HepG2 (cell line): ENCODE measurements around the gene CMTM8. TPM values are rescaled to one million over a fixed set of nuclear protein-coding genes. Genes with fewer than 3 reads are reported as not detected.
A peak's percentile ranks its signal among the peaks of the same experiment; 100 is the strongest.

Experiments used
- ATAC-seq: fragments of 200-7000 bp; cut with Tn5 transposase; 3 replicates; pipeline ENCODE4 v1.9.1; 2020; ENCODE audit warnings: mild to moderate bottlenecking, moderate library complexity
- BruUV-seq: library from RNA; stranded (reverse); fragments of 400-500 nt; replicated peaks from 2 replicates; lab custom pipeline; 2021; lab: Mats Ljungman, UMichigan
- CTCF ChIA-PET: fragments of 300-600 bp; formaldehyde crosslinking; extraction: SDS; loops from one replicate; lab custom pipeline; 2021; ENCODE audit warnings: low total read pairs, inconsistent platforms, low intra/inter-chr PET ratio; lab: Yijun Ruan, JAX
- POLR2A ChIA-PET: fragments of 350-600 bp; sonication (Branson Sonifier 250); formaldehyde crosslinking; loops from one replicate; lab custom pipeline; 2020; ENCODE audit warnings: antibody characterized with exemption, inconsistent platforms; lab: Yijun Ruan, JAX
- DNase-seq: peaks from one replicate; pipeline ENCODE4 v3.0.0-alpha.2; 2015; ENCODE audit warnings: low spot score
- FAIRE-seq: peaks from 3 replicates; lab custom pipeline; 2011; peaks lifted over from hg19 to GRCh38; lab: Jason Lieb, UNC
- H2AFZ ChIP-seq: one replicate; pipeline ENCODE4 v1.6.1; 2011; ENCODE audit warnings: low read length, inconsistent platforms
- H3K27ac ChIP-seq: fragments of 300-600 bp; 3 replicates; pipeline ENCODE4 v1.8.0; 2011; ENCODE audit warnings: mixed run types, mild to moderate bottlenecking, mixed read lengths, low read length, inconsistent platforms; ENCODE audit not compliant: insufficient read depth; ENCODE audit errors: extremely low read length
- H3K27me3 ChIP-seq, 2 experiments: fragments of 200-600 bp in 1 of 2; 2 replicates in 1 of 2; 3 replicates in 1 of 2; pipeline versions ENCODE4 v1.6.0 to v1.8.0; 2011; ENCODE audit warnings: low read length in 2 of 2, mild to moderate bottlenecking in 2 of 2, moderate library complexity in 2 of 2, inconsistent platforms in 1 of 2; ENCODE audit not compliant: insufficient read depth in 2 of 2, control insufficient read depth in 1 of 2
- H3K36me3 ChIP-seq, 2 experiments: fragments of 200-600 bp in 1 of 2; replicated peaks in 1 of 2; 2 replicates in 1 of 2; 3 replicates in 1 of 2; pipeline versions ENCODE4 v1.5.1 to v1.8.0; 2011; ENCODE audit warnings: low read length in 2 of 2, inconsistent platforms in 1 of 2; ENCODE audit not compliant: insufficient read depth in 2 of 2, control insufficient read depth in 1 of 2
- H3K4me1 ChIP-seq: 2 replicates; pipeline ENCODE4 v1.5.1; 2012; ENCODE audit warnings: low read length, inconsistent platforms; ENCODE audit not compliant: insufficient read depth
- H3K4me2 ChIP-seq: 2 replicates; pipeline ENCODE4 v1.6.0; 2011; ENCODE audit warnings: low read depth, low read length, inconsistent platforms
- H3K4me3 ChIP-seq, 3 experiments: fragments of 200-600 bp in 1 of 3; sonication (generic), shearing (Covaris generic) in 1 of 3; replicated peaks in 1 of 3; 2 replicates each; pipeline ENCODE4 v1.5.1; 2011 to 2016; ENCODE audit warnings: low read length in 3 of 3, inconsistent platforms in 2 of 3, low read depth in 2 of 3, mild to moderate bottlenecking in 2 of 3, control low read depth in 1 of 3, mixed read lengths in 1 of 3; ENCODE audit not compliant: insufficient read depth in 1 of 3
- H3K79me2 ChIP-seq: one replicate; pipeline ENCODE4 v1.6.1; 2011; ENCODE audit warnings: low read length, inconsistent platforms; ENCODE audit not compliant: insufficient read depth
- H3K9ac ChIP-seq: 2 replicates; pipeline ENCODE4 v1.6.0; 2011; ENCODE audit warnings: mild to moderate bottlenecking, low read depth, low read length, inconsistent platforms; ENCODE audit not compliant: insufficient read depth
- H3K9me3 ChIP-seq: 2 replicates; pipeline ENCODE4 v1.5.1; 2012; ENCODE audit warnings: mild to moderate bottlenecking, low read length
- H4K20me1 ChIP-seq: 2 replicates; pipeline ENCODE4 v1.6.0; 2011; ENCODE audit warnings: inconsistent platforms, mild to moderate bottlenecking, low read length, moderate library complexity; ENCODE audit not compliant: insufficient read depth
- ADNP ChIP-seq: sonication (generic); formaldehyde crosslinking; IDR thresholded peaks from 2 replicates; pipeline ENCODE4 v1.4.0; 2020; ENCODE audit warnings: missing genetic modification reagents
- ARID5B ChIP-seq: IDR thresholded peaks from 2 replicates; pipeline ENCODE4 v1.4.0; 2020; ENCODE audit warnings: mild to moderate bottlenecking, missing genetic modification reagents
- ARNT ChIP-seq: fragments of 450-650 bp; IDR thresholded peaks from 2 replicates; pipeline ENCODE4 v1.6.1; 2017
- BRF2 ChIP-seq: sonication (generic); formaldehyde crosslinking; IDR thresholded peaks from 2 replicates; pipeline ENCODE4 v1.8.1; 2022; ENCODE audit warnings: mild to moderate bottlenecking, missing genetic modification reagents
- CREBL2 ChIP-seq: sonication (generic); formaldehyde crosslinking; IDR thresholded peaks from 2 replicates; pipeline ENCODE4 v1.8.1; 2023; ENCODE audit warnings: missing genetic modification reagents, mild to moderate bottlenecking, borderline replicate concordance
- EP300 ChIP-seq, 3 experiments: sonication (generic) in 1 of 3; formaldehyde crosslinking in 1 of 3; IDR thresholded peaks; 2 replicates each; pipeline versions ENCODE4 v1.5.1 to v1.6.1; 2011 to 2020; ENCODE audit warnings: low read depth in 2 of 3, low read length in 2 of 3, borderline replicate concordance in 1 of 3, improper control_type of control experiment in 1 of 3, mild to moderate bottlenecking in 1 of 3, missing genetic modification reagents in 1 of 3, moderate library complexity in 1 of 3
- GFI1 ChIP-seq: sonication (generic); formaldehyde crosslinking; IDR thresholded peaks from 2 replicates; pipeline ENCODE4 v1.5.0; 2020; ENCODE audit warnings: missing genetic modification reagents, mild to moderate bottlenecking, borderline replicate concordance
- HNRNPL ChIP-seq: fragments of 200-400 bp; formaldehyde crosslinking; IDR thresholded peaks from 2 replicates; pipeline ENCODE4 v1.6.1; 2017; ENCODE audit warnings: mild to moderate bottlenecking, low read depth, low read length
- HOXA7 ChIP-seq: sonication (generic); formaldehyde crosslinking; IDR thresholded peaks from 2 replicates; pipeline ENCODE4 v1.8.1; 2022; ENCODE audit warnings: mild to moderate bottlenecking, missing genetic modification reagents, moderate library complexity
- PHF20 ChIP-seq: sonication (generic); formaldehyde crosslinking; IDR thresholded peaks from 2 replicates; pipeline ENCODE4 v1.5.0; 2020; ENCODE audit warnings: mild to moderate bottlenecking, missing genetic modification reagents
- SIX4 ChIP-seq: sonication (generic); formaldehyde crosslinking; IDR thresholded peaks from 2 replicates; pipeline ENCODE4 v1.4.0; 2020; ENCODE audit warnings: missing genetic modification reagents
- TSC22D2 ChIP-seq: sonication (generic); formaldehyde crosslinking; IDR thresholded peaks from 2 replicates; pipeline ENCODE4 v1.5.1; 2020; ENCODE audit warnings: missing genetic modification reagents, mild to moderate bottlenecking, borderline replicate concordance
- ZBTB14 ChIP-seq: sonication (generic); formaldehyde crosslinking; IDR thresholded peaks from 2 replicates; pipeline ENCODE4 v1.4.0; 2020; ENCODE audit warnings: missing genetic modification reagents
- ZMYM4 ChIP-seq: sonication (generic); formaldehyde crosslinking; IDR thresholded peaks from 2 replicates; pipeline ENCODE4 v1.8.1; 2023; ENCODE audit warnings: mild to moderate bottlenecking, missing genetic modification reagents
- ZNF264 ChIP-seq: sonication (generic); formaldehyde crosslinking; IDR thresholded peaks from 2 replicates; pipeline ENCODE4 v1.4.0; 2020; ENCODE audit warnings: missing genetic modification reagents
- ZNF367 ChIP-seq: sonication (generic); formaldehyde crosslinking; IDR thresholded peaks from 2 replicates; pipeline ENCODE4 v1.4.0; 2020; ENCODE audit warnings: missing genetic modification reagents, borderline replicate concordance
- ZNF652 ChIP-seq: IDR thresholded peaks from 2 replicates; pipeline ENCODE4 v1.6.1; 2016; ENCODE audit warnings: low read depth, borderline replicate concordance
- ZNF782 ChIP-seq: sonication (generic); formaldehyde crosslinking; IDR thresholded peaks from 2 replicates; pipeline ENCODE4 v1.4.0; 2020; ENCODE audit warnings: missing genetic modification reagents, mild to moderate bottlenecking, borderline replicate concordance
- WGBS: methylation state at CpG from one replicate; pipeline ENCODE4 v1.1.6; 2017; ENCODE audit warnings: low lambda C conversion rate; 5-methylcytosine and 5-hydroxymethylcytosine counted together
- in situ Hi-C: cut with HindIII; loops from 2 replicates; pipeline ENCODE4 v1.10.0; 2017; ENCODE audit warnings: low pct_unique_long_range_greater_than_20kb; ENCODE audit not compliant: extremely low pct_ligation_motif_present
- intact Hi-C: fragments of 100-400 bp; cut with micrococcal nuclease; formaldehyde crosslinking; loops from one replicate; pipeline ENCODE4 v1.10.0; 2022; ENCODE audit not compliant: unreplicated experiment
- polyA plus RNA-seq, 8 experiments: library from polyadenylated mRNA; depleted of rRNA in 3 of 8; stranded (reverse) in 7 of 8; unstranded in 1 of 8; fragments of >200 nt; fragmentation: Illumina TruSeq in 4 of 8; extraction: Trizol in 4 of 8; gene quantifications; 2 replicates each; pipeline versions ENCODE4 v1.2.1 to v1.2.3, GENCODE V29; 2011 to 2016; ENCODE audit warnings: low read depth in 4 of 8, missing spikeins in 1 of 8, mixed read lengths in 1 of 8; ENCODE audit not compliant: insufficient read depth in 1 of 8
- total RNA-seq, 5 experiments: library from RNA; depleted of rRNA; stranded (reverse); fragments of >200 nt; fragmentation: Illumina TruSeq; extraction: Trizol; gene quantifications; 2 replicates each; pipeline ENCODE4 v1.2.3, GENCODE V29; 2016; ENCODE audit warnings: low read depth in 1 of 5

CMTM8 gene
- total and polyA plus RNA-seq, 2 of the 13 experiments (the other 11 are each of a cell fraction or from before 2014, with no cell fraction given), result 8.9 to 15.8 TPM

GRCh38 chr3:32292085-32292796 lies 53.8 kb downstream of the CMTM8 start:
- no TSS peak for BruUV-seq
- peak overlapping the region; percentile 48 for H3K4me2 ChIP-seq
- 42% methylated on average over 6 of the region's 7 CpGs for WGBS
- ATAC-seq (peak; percentile 75), DNase-seq (peak; percentile 76), FAIRE-seq (peak; percentile 67)
- H3K9ac ChIP-seq, result no peak overlapping the region
- no peaks in the 10 kb centered on the region for H3K9me3 ChIP-seq
- H2AFZ ChIP-seq, result no peak overlapping the region
- H3K4me1 ChIP-seq, result peaks cover 71% of the 10 kb centered on the region
- in situ Hi-C loops (no loop called here), intact Hi-C loops (loop anchor here (5.0 to 10.0 kb wide), 2 partner anchors 55 to 103 kb away; partner anchors contain the start of genes CMTM7 and CMTM8)
- CTCF ChIA-PET, result no interaction called here
- no peak overlapping the region for H3K4me3 ChIP-seq
- H3K36me3 ChIP-seq, result no peaks in the 10 kb centered on the region
- POLR2A ChIA-PET, result interaction anchor here (0.7 to 1.1 kb wide), 4 partner anchors 14 to 106 kb away, joined by 3 to 5 read pairs (median 3); no protein-coding TSS in a partner anchor
- no peaks in the 10 kb centered on the region for H3K27me3 ChIP-seq
- peaks cover 9% of the 10 kb centered on the region for H3K79me2 ChIP-seq
- H4K20me1 ChIP-seq, result no peaks in the 10 kb centered on the region
- H3K27ac ChIP-seq, result peak overlapping the region; percentile 39
- TF ChIP-seq ZNF367 (no peak), ADNP (CRISPR knock-in tag) (no peak), HOXA7 (CRISPR knock-in tag) (no peak), ZNF652 (CRISPR knock-in tag) (no peak), ZMYM4 (CRISPR knock-in tag) (peak; percentile 26; the same call in 1 of the 2 replicates), GFI1 (CRISPR knock-in tag) (0 out of 2 replicates have a peak, but pooled peaks have one; percentile 33), HNRNPL (no peak), EP300 (IDR thresholded peaks at IDR 0.05; ENCODE audit: low read depth in 2 of 2, low read length in 2 of 2) (peak in 1 of 2 experiments; percentile 48; a peak in 1 of 4 replicates), EP300 (CRISPR knock-in tag; IDR thresholded peaks at IDR 0.05; ENCODE audit: borderline replicate concordance) (no peak), ZBTB14 (CRISPR knock-in tag) (no peak), ZNF264 (CRISPR knock-in tag) (peak; percentile 35; the same call in 1 of the 2 replicates), CREBL2 (CRISPR knock-in tag) (no peak), ARID5B (CRISPR knock-in tag) (peak; percentile 88), ZNF782 (CRISPR knock-in tag) (no peak), SIX4 (peak; percentile 32; the same call in 1 of the 2 replicates), PHF20 (no peak), ARNT (no peak), BRF2 (CRISPR knock-in tag) (no peak), TSC22D2 (CRISPR knock-in tag) (no peak)
